ENCODE results near the gene RRP7A. TPM values are rescaled to one million over a fixed set of nuclear protein-coding genes. Genes with fewer than 3 reads are reported as not detected.
"Not testable (repeated sequence)": the region's sequence is repeated elsewhere in the genome, so short reads cannot be mapped to it uniquely, and the experiment has no call there.

Gene RRP7A
- total and polyA plus RNA-seq, 2 donors (not counting 1 experiment from before 2014, with no cell fraction given) = 18.3 to 98.5 TPM

GRCh38 chr22:42552294-42552647 is 32.7 kb upstream of the RRP7A start:
- ChIA-PET CTCF (interaction anchor here (1.0 to 10.8 kb wide), 8 partner anchors 9 to 108 kb away, joined by 3 to 86 read pairs (median 5); no protein-coding TSS in a partner anchor), POLR2A (interaction anchor here (0.6 to 3.9 kb wide), 8 partner anchors 16 to 462 kb away, joined by 3 to 20 read pairs (median 5); partner anchors contain the start of genes NDUFA6 and POLDIP3)
- Histone ChIP-seq H3K4me3 (ENCODE audit: control extremely low read depth in 1 of 5, extremely low read depth in 1 of 5, insufficient read depth in 1 of 5, low read depth in 2 of 5, low read length in 4 of 5) (peak overlapping the region in 3 of 5 experiments; percentile 35 to 52 (median 38)), H3K4me1 (ENCODE audit: control insufficient read depth in 2 of 2, insufficient read depth in 2 of 2, low read length in 2 of 2) (peaks cover 39 to 50% of the 10 kb centered on the region in 2 donors), H3K9ac (ENCODE audit: low read length) (peak overlapping the region; percentile 32), H3K27ac (ENCODE audit: low read length in 2 of 2) (peak overlapping the region; percentile 79 to 87)
- TF ChIP-seq CTCF (IDR thresholded peaks at IDR 0.05) = peak; percentile 54
- H3K9me3 ChIP-seq (ENCODE audit: control extremely low read depth in 1 of 3, control insufficient read depth in 2 of 3, insufficient read depth in 1 of 3, low read length in 2 of 3); H3K79me2 ChIP-seq (ENCODE audit: control insufficient read depth, insufficient read depth, low read length); ATAC-seq (ENCODE audit: low read depth); H2AFZ ChIP-seq (ENCODE audit: insufficient read depth, low read depth, low read length, poor library complexity, severe bottlenecking); H3K27me3 Mint-ChIP-seq; DNase-seq; H3K27me3 ChIP-seq (replicated peaks in 1 of 4; ENCODE audit: control extremely low read depth in 1 of 4, control insufficient read depth in 3 of 4, insufficient read depth in 4 of 4, low read length in 3 of 4); H4K20me1 ChIP-seq (ENCODE audit: control insufficient read depth, insufficient read depth, low read length, poor library complexity, severe bottlenecking); H3K4me2 ChIP-seq (replicated peaks; ENCODE audit: low read depth, low read length, poor library complexity, severe bottlenecking); H3K36me3 ChIP-seq (replicated peaks in 1 of 2; ENCODE audit: control extremely low read depth in 1 of 2, control insufficient read depth in 1 of 2, extremely low read depth in 1 of 2, insufficient read depth in 2 of 2, low read length in 1 of 2); H3K9me3 Mint-ChIP-seq (ENCODE audit: insufficient read depth): not testable (repeated sequence)
- Mint-ChIP-seq H3K27ac (peak overlapping the region; percentile 100), H3K4me1 (peaks cover 46% of the 10 kb centered on the region), H3K4me3 (peak overlapping the region; percentile 93)
- intact Hi-C loops (cut with micrococcal nuclease) = loop anchor here (2.0 to 5.0 kb wide), 4 partner anchors 33 to 110 kb away; partner anchors contain the start of genes POLDIP3 and RRP7A
- WGBS (ENCODE audit: insufficient coverage) = 95% methylated on average over 2 of the region's 6 CpGs

GRCh38 chr22:42549331-42550060 is 29.9 kb upstream of the RRP7A start:
- Histone ChIP-seq H2AFZ (ENCODE audit: insufficient read depth, low read depth, low read length, poor library complexity, severe bottlenecking) (no peak overlapping the region), H3K27ac (ENCODE audit: low read length in 2 of 2) (peak overlapping the region in 1 of 2 donors; percentile 11), H3K79me2 (ENCODE audit: control insufficient read depth, insufficient read depth, low read length) (no peaks in the 10 kb centered on the region), H3K9ac (ENCODE audit: low read length) (no peak overlapping the region), H3K27me3 (replicated peaks in 1 of 4; ENCODE audit: control extremely low read depth in 1 of 4, control insufficient read depth in 3 of 4, insufficient read depth in 4 of 4, low read length in 3 of 4) (no peaks in the 10 kb centered on the region), H4K20me1 (ENCODE audit: control insufficient read depth, insufficient read depth, low read length, poor library complexity, severe bottlenecking) (no peaks in the 10 kb centered on the region), H3K36me3 (replicated peaks in 1 of 2; ENCODE audit: control extremely low read depth in 1 of 2, control insufficient read depth in 1 of 2, extremely low read depth in 1 of 2, insufficient read depth in 2 of 2, low read length in 1 of 2) (no peaks in the 10 kb centered on the region), H3K4me3 (ENCODE audit: control extremely low read depth in 1 of 5, extremely low read depth in 1 of 5, insufficient read depth in 1 of 5, low read depth in 2 of 5, low read length in 4 of 5) (no peak overlapping the region), H3K4me1 (ENCODE audit: control insufficient read depth in 2 of 2, insufficient read depth in 2 of 2, low read length in 2 of 2) (peaks cover 39 to 50% of the 10 kb centered on the region in 2 donors), H3K4me2 (replicated peaks; ENCODE audit: low read depth, low read length, poor library complexity, severe bottlenecking) (peak overlapping the region; percentile 34), H3K9me3 (ENCODE audit: control extremely low read depth in 1 of 3, control insufficient read depth in 2 of 3, insufficient read depth in 1 of 3, low read length in 2 of 3) (no peaks in the 10 kb centered on the region)
- 76% methylated on average over 11 of the region's 11 CpGs for WGBS (ENCODE audit: insufficient coverage)
- Mint-ChIP-seq H3K4me1 (peaks cover 46% of the 10 kb centered on the region), H3K27ac (peak overlapping the region; percentile 100), H3K4me3 (peak overlapping the region; percentile 10), H3K9me3 (ENCODE audit: insufficient read depth) (no peaks in the 10 kb centered on the region), H3K27me3 (no peaks in the 10 kb centered on the region)
- DNase-seq = peak; percentile 47
- ChIA-PET POLR2A (interaction anchor here (0.5 to 3.9 kb wide), 3 partner anchors 12 to 22 kb away, joined by 4 to 20 read pairs (median 8); no protein-coding TSS in a partner anchor), CTCF (interaction anchor here (0.9 to 10.8 kb wide), 4 partner anchors 11 to 484 kb away, joined by 3 to 86 read pairs (median 31); no protein-coding TSS in a partner anchor)
- intact Hi-C loops (cut with micrococcal nuclease) = loop anchor here (5.0 kb wide), 2 partner anchors 47 to 107 kb away; no protein-coding TSS in a partner anchor
- TF ChIP-seq CTCF (IDR thresholded peaks at IDR 0.05) = no peak
- TF ChIP-seq EZH2 (IDR thresholded peaks at IDR 0.05; ENCODE audit: borderline replicate concordance, insufficient read depth, low read depth, low read length, poor library complexity, severe bottlenecking) = no peak
- ATAC-seq (ENCODE audit: low read depth) = no peak

All from B cell (primary cell).